Activated gamma-delta T cell (primary cell): ENCODE results near the gene C2orf92.
"Not testable (repeated sequence)": the region's sequence is repeated elsewhere in the genome, so short reads cannot be mapped to it uniquely, and the experiment has no call there.

Source experiments
- DNase-seq: peaks from one replicate; lab custom pipeline; 2025; lab: John Stamatoyannopoulos, UW
- total RNA-seq, 2 donors: gene quantifications; one replicate each; lab custom pipeline; 2026; lab: John Stamatoyannopoulos, UW

The C2orf92 gene
- total RNA-seq: 5.7 to 13.2 reads per million in 2 donors

- no peak for DNase-seq
These were observed at the start of gene C2orf92 for GRCh38 chr2:97669448-97669847. C2orf92 (plus strand) TSS chr2:97669713; CDS start chr2:97669789, 76 bp downstream.

DNA sequence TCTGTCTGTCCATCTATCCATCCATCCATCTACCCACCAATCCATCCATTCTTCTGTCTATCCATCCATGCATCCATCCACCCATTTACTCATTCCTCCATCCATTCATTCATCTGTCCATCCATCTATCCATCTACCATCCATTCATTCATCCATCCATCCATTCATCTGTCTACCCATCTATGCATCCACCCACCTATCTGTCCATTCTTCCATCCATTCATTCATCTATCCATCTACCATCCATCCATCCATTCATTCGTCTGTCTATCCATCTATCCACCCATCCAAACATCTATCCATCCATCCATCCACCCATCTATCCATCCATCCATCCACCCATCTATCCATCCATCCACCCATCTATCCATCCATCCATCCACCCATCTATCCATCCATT is 49.0 kb upstream of the C2orf92 start:
- not testable (repeated sequence) for DNase-seq

- DNase-seq: not testable (repeated sequence)
These were observed 46.5 kb upstream of the C2orf92 start for GRCh38 chr2:97622976-97623375.

DNA sequence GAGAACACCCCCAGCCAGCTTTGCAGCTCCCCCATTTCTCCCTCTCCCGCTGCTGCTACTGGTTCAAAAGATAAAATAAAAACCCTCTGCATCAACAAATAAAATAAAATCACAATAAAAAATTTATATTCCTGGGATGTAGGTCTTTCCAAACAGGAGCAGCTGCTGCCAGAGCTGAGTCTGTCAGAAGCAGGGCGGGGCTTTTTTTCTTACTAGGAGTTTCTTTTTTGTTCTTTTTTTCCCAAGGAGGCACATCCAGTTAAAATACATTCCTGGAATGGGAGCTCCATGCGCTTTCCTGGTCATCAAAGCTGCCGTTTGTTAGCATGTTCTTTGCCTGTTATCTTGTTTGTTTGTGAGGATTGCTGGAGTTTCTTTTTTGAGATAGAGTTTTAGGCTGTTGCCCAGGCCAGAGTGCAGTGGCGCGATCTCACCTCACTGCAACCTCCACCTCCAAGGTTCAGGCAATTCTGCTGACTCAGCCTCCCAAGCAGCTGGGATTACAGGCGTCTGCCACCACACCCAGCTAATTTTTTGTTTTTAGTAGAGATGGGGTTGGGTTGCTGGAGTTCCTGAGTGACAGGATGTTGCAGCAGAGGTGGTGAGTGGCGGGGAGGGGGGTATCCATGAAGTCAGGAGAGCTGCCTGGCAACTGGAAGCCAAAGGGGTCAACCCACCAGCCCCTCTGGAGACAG is 44.0 kb upstream of the C2orf92 start:
- DNase-seq: not testable (repeated sequence)

DNA sequence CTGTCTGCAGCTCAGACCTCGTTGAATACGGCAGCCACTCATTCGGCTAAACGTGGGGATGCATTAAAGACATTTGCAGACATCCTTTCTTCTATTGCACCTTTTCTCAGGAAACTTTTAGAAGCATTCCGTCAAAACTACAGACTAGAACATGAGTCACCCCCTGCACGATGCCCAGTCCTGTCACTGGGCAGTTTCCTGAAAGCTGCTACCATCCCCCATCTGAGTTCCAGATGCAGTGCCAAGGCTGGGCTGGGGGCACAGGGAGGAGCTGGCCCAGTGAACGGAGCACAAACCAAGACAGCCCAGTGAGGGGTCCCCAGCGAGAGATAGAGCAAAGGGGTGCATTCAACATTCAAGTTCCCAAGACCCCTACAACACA is 43.5 kb upstream of the C2orf92 start:
- DNase-seq: not testable (repeated sequence)

DNA sequence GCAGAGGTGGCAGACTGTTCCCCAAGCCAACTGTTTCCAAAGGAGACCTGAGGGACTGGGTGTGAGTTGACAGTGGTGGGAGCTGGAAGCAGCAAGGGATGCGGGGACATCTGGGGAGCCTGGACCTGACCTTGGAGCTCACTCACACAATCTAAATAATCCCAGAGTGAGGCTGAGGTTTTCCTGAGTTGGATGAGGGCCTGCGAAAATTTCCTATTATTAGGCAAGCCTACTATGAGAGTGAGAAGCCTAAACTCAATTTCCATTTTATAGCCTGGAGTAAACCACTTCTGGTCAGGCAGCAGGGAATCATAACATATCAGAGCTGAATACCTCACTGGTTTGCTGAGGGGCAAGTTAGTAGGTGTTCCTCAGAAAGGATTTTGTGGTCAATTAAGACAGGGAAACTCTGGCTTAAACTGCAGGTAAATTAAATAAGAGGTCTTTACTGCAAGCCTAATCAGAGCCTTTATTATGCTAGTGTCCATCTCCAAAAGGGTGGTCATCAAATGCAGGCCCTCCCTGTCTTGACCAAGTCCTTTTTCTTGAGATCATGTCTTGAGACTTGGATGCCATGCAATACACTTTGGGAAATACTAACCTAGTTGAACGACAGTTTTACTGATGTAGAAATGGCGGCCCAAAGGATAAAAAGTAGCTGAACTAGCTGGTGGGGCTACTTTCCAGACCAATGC is 25.3 kb upstream of the C2orf92 start:
- no peak for DNase-seq

- DNase-seq: peak; percentile 13
These were observed 24.3 kb upstream of the C2orf92 start for GRCh38 chr2:97645112-97645694.

- DNase-seq: peak; percentile 86
These were observed 23.6 kb upstream of the C2orf92 start, which contains the start of gene COX5B for GRCh38 chr2:97645695-97646629. COX5B (plus strand) TSS chr2:97646062; CDS start chr2:97646087, 25 bp downstream.

DNA sequence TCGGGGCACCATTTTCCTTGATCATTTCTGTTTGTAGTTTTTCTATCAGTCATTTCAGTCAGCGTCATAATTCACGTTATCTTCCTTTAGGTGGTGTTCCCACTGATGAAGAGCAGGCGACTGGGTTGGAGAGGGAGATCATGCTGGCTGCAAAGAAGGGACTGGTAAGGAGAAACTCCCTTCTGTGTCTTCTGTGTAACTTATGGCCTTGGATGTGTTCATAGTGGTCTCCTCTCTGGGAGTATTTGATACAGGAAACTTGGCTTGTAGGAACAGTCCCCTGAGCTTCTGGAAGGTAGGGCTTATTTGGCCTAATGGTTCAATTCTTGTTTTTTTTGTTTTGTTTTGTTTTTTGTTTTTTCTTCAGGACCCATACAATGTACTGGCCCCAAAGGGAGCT is 22.5 kb upstream of the C2orf92 start:
- DNase-seq: no peak

- DNase-seq: no peak
These were observed 18.4 kb upstream of the C2orf92 start for GRCh38 chr2:97651114-97651513.

DNA sequence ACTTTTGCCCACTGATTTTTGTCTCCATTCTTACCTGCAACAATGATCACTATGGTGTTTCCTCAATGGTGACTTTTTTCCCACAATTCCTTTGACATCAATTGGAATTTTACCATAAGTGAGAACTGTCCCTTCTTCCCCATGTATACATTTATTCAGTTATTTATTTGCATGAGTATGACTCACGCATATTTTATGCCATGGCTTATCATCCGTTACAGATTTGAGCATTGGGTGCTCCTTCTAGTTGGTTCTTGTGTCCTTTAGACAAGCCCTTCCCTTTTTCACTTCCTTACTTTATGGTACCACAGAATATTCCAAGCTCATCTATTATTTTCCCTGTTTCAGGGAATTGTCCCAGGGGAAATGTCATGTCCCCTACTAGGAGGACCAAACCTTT is 16.0 kb upstream of the C2orf92 start:
- no peak for DNase-seq

- DNase-seq: no peak
These were observed 15.6 kb upstream of the C2orf92 start for GRCh38 chr2:97653874-97654273.

DNA sequence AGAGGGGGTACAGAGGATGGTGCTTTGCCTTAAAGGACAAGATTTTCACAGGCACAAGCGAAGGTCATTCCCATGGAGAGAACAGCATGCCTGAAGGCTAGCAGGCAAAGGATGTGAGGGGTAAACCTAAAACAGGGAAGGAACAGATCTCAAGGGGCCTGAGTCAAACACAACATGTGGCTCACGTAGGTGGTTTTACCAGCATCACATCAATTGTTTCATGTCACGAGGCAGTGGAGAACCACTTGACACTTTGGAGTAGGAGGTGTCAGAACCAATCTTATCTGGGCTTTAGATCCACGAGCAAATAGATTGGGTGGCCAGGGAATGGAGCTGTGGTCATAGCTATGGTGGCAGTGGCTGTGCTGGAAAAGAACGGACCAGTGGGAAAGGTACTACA is 15.2 kb upstream of the C2orf92 start:
- no peak for DNase-seq

DNA sequence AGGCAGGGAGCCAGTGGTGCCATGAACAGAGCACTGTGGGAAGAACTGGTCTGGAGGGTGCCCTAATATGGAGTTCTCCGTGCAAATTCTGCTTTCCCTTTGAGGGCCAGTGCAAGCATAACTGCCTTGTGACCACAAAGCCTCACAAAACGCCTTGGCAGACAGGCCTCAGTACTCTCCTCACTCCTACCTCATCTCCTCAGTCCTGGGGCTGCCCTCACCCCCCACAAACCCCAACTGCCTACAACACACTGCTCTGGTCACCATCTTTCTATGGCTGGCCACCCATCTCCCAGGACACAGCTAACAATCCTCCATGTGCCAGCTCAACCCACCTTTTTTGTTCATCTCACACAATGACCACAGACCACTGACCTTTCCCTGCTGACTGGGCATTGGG is 14.7 kb upstream of the C2orf92 start:
- DNase-seq: no peak

GRCh38 chr2:97656129-97656755 is 13.3 kb upstream of the C2orf92 start:
- DNase-seq: no peak

- DNase-seq: no peak
These were observed 12.5 kb upstream of the C2orf92 start for GRCh38 chr2:97656905-97657587.

- no peak for DNase-seq
These were observed 11.4 kb upstream of the C2orf92 start for GRCh38 chr2:97657986-97658690.

DNA sequence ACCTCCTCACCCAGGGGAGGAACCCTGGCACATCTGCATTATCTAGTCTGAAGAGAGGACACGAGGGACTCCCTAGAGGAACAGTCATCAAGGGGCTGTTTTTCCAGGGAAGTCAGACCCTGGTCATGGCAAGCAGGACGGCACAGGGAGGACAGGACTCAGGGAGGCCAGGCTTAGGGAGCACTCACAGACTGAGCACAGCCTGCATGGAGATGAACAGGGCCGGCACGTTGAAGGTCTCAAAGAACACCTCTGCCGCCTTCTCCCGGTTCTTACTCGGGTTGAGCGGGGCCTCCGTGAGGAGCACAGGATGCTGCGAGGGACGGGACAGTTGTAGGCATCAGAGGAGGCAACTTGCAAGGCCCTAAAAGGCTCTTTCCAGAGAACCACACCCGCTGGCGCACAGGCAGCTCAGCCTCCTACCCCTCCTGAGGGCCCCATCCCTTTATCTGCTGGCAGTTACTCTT is 10.8 kb upstream of the C2orf92 start:
- DNase-seq: no peak

- no peak for DNase-seq
These were observed 10.1 kb upstream of the C2orf92 start for GRCh38 chr2:97659256-97660043.
